SK-N-SH treated with all-trans-retinoic acid at 6 μM for 48 hours (cell line): ENCODE results near the gene GOLGA6A.

Experiments
- CSDC2 ChIP-seq: fragments of 250-450 bp; sonication (Bioruptor Pico); IDR thresholded peaks from 2 replicates; pipeline ENCODE4 v1.5.0; 2020; ENCODE audit warnings: mild to moderate bottlenecking, moderate library complexity
- PATZ1 ChIP-seq: fragments of 250-450 bp; sonication (Bioruptor Pico); IDR thresholded peaks from 2 replicates; pipeline ENCODE4 v1.8.0; 2020; ENCODE audit warnings: mild to moderate bottlenecking, moderate library complexity, borderline replicate concordance
- ZC3H10 ChIP-seq: fragments of 250-450 bp; sonication (Bioruptor Pico); IDR thresholded peaks from 2 replicates; pipeline ENCODE4 v1.5.1; 2021; ENCODE audit warnings: mild to moderate bottlenecking, moderate library complexity
- ZFP30 ChIP-seq: fragments of 450-650 bp; formaldehyde crosslinking; IDR thresholded peaks from 2 replicates; pipeline ENCODE4 v1.5.0; 2022; ENCODE audit warnings: mild to moderate bottlenecking, moderate library complexity
- TF ChIP-seq, protein P1 (sequence below): fragments of 250-450 bp; sonication (Bioruptor Pico); IDR thresholded peaks from 2 replicates; pipeline ENCODE4 v1.8.0; 2021; ENCODE audit warnings: low read depth, mild to moderate bottlenecking, moderate library complexity, borderline replicate concordance

DNA sequence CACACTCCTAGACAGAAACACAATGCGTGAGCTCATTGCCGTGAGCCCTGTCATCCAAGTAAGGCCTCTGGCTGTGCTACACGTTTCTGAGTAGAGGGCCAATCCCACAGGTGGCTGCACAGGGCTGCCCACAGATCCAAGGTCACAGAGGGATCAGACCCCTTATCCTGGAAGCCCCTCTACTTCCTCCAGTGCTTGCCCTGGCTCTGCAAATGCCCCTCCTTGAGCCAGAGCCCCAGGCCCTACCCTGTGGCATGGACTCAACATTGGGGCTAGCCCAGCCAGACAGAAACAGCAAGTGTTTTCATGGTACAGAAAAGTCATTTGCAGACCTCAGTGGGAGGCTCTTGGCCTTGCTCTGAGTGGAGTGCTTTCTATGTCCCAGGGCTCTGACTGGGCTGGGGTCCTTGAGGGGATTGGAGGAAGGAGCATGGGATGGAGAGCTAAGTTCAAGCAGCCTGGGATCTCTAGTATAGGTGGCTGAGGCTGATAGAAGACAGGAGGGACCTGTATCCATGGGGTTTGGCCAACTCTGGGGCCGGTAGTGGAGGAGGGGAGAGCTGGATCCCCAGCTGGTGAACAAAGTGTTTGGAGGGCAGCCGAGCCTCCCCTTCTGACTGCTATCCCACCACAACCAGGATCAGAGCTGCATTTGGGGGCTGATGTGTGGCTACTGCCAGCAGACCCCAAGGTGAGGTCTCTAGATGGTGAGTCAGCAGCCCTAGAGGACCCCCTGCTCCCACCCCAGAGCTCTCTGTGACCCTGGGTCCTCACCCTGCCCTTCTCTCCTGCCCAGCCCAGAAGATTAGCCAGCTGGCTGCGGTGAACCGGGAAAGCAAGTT is 38.7 kb downstream of the GOLGA6A start:
- TF ChIP-seq ZC3H10 (CRISPR knock-in tag) (no peak), ZFP30 (CRISPR knock-in tag) (no peak), PATZ1 (CRISPR knock-in tag) (no peak), CSDC2 (CRISPR knock-in tag) (no peak)
- TF ChIP-seq, protein P1, sequence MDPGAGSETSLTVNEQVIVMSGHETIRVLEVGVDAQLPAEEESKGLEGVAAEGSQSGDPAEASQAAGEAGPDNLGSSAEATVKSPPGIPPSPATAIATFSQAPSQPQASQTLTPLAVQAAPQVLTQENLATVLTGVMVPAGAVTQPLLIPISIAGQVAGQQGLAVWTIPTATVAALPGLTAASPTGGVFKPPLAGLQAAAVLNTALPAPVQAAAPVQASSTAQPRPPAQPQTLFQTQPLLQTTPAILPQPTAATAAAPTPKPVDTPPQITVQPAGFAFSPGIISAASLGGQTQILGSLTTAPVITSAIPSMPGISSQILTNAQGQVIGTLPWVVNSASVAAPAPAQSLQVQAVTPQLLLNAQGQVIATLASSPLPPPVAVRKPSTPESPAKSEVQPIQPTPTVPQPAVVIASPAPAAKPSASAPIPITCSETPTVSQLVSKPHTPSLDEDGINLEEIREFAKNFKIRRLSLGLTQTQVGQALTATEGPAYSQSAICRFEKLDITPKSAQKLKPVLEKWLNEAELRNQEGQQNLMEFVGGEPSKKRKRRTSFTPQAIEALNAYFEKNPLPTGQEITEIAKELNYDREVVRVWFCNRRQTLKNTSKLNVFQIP (CRISPR knock-in tag), result no peak
